RCC 7860 (cell line): ENCODE measurements around the gene BPHL.
A peak's percentile ranks its signal among the peaks of the same experiment; 100 is the strongest.
"Not testable (repeated sequence)": the region's sequence is repeated elsewhere in the genome, so short reads cannot be mapped to it uniquely, and the experiment has no call there.

ENCODE experiments used
- DNase-seq: peaks from one replicate; pipeline ENCODE4 v3.0.0-alpha.2; 2015; ENCODE audit warnings: low spot score
- FAIRE-seq: peaks from 2 replicates; lab custom pipeline; 2012; peaks lifted over from hg19 to GRCh38; lab: Jason Lieb, UNC

The BPHL gene

DNA sequence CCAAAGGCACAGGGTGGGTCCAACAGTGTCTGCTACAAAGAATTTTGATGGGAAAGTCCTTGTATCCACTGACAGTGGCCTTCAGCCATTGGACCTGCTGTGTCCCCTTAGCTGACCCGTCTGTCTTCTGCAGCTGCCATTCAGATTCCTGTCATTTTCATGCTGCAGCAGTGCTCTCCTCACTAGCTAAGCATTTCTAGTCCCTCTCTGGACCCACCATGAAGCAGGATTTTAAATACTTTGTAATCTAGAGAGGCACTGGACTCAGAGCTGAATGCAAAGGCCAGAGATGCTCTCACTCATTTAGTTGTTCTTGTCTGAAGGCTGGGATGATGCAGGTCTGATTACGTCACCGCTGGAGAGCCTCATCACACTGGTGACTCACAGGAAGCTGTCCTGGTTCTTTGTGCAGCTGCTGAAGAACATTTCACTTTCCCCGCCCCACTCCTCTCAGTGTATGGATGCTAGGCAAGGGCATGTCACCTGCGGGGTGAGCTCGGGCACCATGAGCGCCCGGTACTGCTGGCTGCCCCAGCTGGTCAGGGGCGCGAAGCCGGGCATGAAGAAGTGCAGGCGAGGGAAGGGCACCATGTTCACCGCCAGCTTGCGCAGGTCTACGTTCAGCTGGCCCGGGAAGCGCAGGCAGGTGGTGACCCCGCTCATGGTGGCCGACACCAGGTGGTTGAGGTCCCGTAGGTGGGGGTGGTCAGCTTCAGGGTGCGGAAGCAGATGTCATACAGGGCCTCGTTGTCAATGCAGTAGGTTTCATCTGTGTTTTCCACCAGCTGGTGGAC is 58.2 kb downstream of the BPHL start:
- FAIRE-seq = no peak

DNA sequence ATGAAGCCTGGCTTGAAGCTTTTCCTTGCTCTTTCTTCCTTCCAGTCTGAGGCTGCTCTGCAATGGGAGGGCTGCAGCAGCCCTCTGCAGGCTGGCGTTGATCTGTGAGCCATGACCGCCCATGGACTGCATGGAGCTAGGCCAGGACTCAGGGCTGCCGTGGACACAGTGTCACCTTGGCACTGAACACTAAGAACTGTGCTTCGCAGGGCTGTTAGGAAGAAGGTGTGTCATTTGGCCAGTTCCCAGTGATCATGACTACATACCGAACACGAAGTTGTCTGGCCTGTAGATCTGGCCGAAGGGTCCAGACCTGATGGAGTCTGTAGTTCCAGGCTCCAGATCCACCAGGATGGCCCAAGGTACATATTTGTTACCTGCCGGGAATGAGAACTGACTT is 60.2 kb downstream of the BPHL start:
- FAIRE-seq = not testable (repeated sequence)

More for the DNA sequence above, 58.2 kb downstream of the BPHL start:
- DNase-seq = peak; percentile 39

DNA sequence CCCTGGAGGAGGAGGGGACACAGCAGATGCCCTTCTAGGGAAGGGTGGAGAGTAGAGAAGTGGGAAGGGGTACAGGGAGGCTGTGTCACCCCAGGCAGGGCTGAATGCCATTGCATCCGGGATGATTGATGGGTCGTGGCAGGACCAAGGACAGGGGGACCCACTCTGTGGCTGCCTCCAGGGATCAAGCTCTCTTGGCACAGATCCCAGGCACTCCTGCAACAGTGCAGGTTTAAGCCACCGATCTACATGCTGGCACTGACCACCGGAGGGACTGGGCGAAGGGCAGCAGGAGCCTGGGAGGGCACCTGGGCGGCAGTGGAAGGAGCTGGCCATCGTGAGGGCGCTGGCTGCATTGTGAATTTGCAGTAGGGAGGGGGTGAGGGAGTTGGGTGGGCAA is 61.4 kb downstream of the BPHL start:
- FAIRE-seq, DNase-seq: not testable (repeated sequence)

More for the DNA sequence above, 60.2 kb downstream of the BPHL start:
- DNase-seq = not testable (repeated sequence)

DNA sequence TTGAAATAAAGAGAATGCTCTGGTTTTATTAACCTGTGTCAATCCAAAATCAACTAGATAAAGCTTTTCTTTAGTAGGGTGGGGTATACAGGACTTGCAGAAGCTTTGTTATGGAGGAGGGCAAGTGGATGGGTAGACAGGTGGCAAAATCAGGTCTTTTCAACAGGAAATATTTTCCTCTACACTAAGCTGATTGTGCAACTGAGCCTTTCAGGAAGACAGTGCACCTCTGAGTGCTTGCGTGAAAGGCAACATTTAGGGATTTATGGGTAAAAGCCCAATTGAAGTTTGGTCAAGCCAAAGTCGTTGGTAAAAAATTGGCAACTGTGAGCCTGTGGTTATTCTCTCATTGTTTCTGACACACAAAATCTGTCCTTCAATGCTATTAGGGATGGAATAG is 62.6 kb downstream of the BPHL start:
- no peak for FAIRE-seq
- DNase-seq = no peak

DNA sequence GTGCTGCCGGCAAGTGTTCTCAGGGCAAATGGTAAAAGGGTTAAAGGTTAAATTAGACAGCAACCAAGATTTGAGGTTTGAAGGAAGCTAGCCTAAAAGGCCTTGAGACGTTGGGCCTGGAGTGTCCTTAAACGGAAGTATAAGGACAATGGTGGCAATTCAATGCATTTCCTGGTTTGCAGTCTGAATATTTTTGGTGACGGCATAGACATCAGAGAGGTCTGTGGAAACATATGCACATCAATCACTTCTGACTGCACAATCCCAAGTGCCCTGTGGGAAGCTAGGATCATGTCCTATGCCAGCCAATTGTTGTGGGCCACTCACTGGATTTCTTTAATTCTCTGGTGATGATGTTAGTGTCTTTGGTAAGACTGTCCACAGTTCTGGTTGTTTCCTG is 64.6 kb downstream of the BPHL start:
- no peak for DNase-seq
- FAIRE-seq = no peak

DNA sequence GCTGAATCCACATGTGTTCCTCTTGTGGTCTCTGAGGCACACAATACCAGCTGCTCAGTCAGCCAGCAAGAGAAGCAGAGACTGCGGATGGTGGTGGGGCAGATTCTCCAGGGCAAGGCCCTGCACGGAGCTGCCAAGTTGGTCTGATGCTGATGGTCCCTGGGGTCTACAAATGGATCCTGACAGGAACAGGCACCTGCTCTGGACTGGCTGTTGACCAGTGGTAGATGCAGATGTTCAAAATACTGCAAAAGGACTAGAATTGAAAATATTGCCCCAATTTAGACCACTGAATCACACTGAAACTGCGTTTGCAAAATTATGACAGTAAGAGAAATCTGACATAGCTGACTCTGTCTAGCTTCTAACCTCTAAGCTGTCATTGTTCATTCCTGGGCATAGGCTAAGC is 68.5 kb downstream of the BPHL start:
- FAIRE-seq (no peak), DNase-seq (no peak)

GRCh38 chr6:3188262-3188661 is 69.8 kb downstream of the BPHL start:
- DNase-seq = no peak
- FAIRE-seq = no peak

GRCh38 chr6:3189192-3189591 is 70.7 kb downstream of the BPHL start:
- FAIRE-seq, DNase-seq: not testable (repeated sequence)

DNA sequence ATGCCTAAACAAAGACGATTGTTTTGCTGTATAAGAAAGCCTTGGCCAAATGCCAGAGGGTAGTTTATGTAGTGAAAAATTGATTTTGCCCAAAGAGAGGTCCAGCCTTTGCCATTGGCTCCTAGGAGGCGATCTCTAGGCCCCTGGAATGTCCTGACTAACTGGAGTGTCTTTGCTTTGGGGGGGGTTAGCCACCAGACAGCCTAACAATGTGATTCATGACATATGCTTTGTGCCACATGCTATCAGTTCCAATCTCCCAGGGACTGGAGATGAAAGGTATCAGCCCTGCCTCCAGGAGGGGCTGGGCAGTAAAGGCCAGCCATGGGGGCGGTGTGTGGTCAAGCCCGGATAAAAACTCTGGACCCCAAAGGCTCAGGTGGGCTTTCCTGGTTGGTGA is 71.5 kb downstream of the BPHL start:
- DNase-seq = no peak
- FAIRE-seq = no peak

- FAIRE-seq (no peak), DNase-seq (no peak)
Observed at GRCh38 chr6:3190779-3191178, 72.3 kb downstream of the BPHL start.

GRCh38 chr6:3193102-3193849 is 74.8 kb downstream of the BPHL start:
- DNase-seq (no peak), FAIRE-seq (no peak)

- DNase-seq (no peak), FAIRE-seq (no peak)
Observed at GRCh38 chr6:3194535-3195419, 76.3 kb downstream of the BPHL start.

DNA sequence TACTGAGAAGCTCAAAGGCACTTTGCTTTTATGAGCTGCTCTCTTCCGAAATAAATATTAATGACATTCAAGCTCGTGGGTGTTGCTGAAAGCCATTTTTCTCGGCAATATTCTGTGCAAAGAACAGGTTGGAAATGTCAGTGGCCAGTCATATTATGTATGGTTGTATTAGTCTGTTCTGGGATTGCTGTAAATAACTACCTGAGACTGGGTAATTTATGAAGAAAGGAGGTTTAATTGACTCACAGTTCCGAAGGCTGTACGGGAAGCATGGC is 76.8 kb downstream of the BPHL start:
- DNase-seq = no peak
- FAIRE-seq = no peak

- FAIRE-seq (no peak), DNase-seq (no peak)
Observed at GRCh38 chr6:3195695-3196497, 77.4 kb downstream of the BPHL start.

DNA sequence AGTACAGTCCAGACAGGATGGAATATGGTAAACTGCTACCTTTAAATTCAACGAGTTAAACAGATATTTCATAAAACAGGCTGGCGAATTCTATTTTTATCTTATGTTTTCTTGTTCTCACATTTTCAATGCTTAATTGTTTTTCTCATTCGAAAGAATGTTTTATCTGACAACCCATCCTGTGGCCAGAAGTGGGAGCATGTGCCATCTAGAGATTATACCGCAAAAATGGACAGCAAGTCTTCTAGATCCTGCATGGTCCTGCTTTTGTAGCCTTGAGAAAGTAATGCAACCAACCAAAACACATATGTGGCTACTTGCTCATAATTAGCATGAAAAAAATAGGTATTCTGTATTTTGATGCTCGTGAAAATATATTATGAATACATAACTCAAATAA is 78.3 kb downstream of the BPHL start:
- FAIRE-seq = no peak
- no peak for DNase-seq

DNA sequence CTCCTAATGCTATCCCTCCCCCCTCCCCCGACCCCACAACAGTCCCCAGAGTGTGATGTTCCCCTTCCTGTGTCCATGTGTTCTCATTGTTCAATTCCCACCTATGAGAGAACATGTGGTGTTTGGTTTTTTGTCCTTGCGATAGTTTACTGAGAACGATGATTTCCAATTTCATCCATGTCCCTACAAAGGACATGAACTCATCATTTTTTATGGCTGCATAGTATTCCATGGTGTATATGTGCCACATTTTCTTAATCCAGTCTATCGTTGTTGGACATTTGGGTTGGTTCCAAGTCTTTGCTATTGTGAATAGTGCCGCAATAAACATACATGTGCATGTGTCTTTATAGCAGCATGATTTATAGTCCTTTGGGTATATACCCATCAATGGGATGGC is 79.2 kb downstream of the BPHL start:
- FAIRE-seq, DNase-seq: not testable (repeated sequence)

DNA sequence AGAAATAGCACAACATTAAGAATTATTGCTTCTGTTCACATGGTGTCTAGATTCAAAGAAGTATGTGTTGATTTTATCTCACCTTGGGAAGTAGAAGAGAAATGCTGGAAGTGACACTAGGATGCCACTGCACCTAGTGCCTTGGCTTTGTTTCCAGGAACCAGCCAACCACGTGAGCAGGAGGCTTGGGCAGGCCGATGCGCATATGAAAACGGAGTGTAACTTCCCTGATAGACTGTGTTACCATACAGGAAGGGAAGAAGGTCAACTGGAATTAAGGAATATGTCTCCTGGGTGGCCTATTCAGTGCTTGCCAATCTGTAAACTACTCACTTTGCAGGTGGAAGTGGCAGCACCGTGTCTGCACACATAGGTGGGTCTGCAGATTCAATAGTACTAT is 80.9 kb downstream of the BPHL start:
- no peak for FAIRE-seq
- no peak for DNase-seq

GRCh38 chr6:3200682-3201081 is 82.2 kb downstream of the BPHL start:
- FAIRE-seq (no peak), DNase-seq (no peak)

- DNase-seq = no peak
Observed at GRCh38 chr6:3201388-3201787, 82.9 kb downstream of the BPHL start.

More at GRCh38 chr6:3201388-3201787, 82.9 kb downstream of the BPHL start:
- FAIRE-seq = no peak
